ENCODE data around the gene OSTF1. TPM values are rescaled to one million over a fixed set of nuclear protein-coding genes. Genes with fewer than 3 reads are reported as not detected.

OSTF1 gene
- total RNA-seq, 1 donor from 2014 or later: 71.1 TPM

GRCh38 chr9:75105019-75105540 lies 16.8 kb downstream of the OSTF1 start:
- H3K36me3 ChIP-seq (ENCODE audit: control insufficient read depth, insufficient read depth, low read length): no peaks in the 10 kb centered on the region
- H3K27me3 ChIP-seq (ENCODE audit: control insufficient read depth, insufficient read depth, low read length): no peaks in the 10 kb centered on the region
- FAIRE-seq (no peak), DNase-seq (ENCODE audit: low read depth) (no peak)
- TF ChIP-seq, protein P1, sequence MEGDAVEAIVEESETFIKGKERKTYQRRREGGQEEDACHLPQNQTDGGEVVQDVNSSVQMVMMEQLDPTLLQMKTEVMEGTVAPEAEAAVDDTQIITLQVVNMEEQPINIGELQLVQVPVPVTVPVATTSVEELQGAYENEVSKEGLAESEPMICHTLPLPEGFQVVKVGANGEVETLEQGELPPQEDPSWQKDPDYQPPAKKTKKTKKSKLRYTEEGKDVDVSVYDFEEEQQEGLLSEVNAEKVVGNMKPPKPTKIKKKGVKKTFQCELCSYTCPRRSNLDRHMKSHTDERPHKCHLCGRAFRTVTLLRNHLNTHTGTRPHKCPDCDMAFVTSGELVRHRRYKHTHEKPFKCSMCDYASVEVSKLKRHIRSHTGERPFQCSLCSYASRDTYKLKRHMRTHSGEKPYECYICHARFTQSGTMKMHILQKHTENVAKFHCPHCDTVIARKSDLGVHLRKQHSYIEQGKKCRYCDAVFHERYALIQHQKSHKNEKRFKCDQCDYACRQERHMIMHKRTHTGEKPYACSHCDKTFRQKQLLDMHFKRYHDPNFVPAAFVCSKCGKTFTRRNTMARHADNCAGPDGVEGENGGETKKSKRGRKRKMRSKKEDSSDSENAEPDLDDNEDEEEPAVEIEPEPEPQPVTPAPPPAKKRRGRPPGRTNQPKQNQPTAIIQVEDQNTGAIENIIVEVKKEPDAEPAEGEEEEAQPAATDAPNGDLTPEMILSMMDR (IDR thresholded peaks at IDR 0.05; ENCODE audit: insufficient read depth, low read length, severe bottlenecking): no peak
- H3K4me3 ChIP-seq (ENCODE audit: low read depth, low read length): no peak overlapping the region

DNA sequence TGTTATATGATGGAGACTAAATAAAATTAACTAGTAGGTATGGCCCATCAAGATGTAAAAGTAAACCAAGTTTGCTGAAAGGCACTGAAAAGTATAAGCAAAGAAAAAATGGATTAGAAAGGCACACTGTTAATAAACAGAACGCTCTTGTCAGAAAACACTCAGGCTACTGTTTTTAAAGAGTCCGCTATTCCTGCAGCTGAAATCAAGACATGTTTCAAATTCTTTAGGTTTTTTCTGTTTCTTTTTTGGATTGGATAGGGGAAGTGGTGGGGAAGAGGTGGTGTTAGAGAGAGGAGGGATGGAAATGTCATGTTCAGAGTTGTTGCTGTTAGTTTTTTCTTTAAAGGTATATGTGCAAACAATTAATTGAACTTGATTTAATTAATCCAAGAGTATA lies 17.5 kb downstream of the OSTF1 start:
- Histone ChIP-seq H3K4me3 (ENCODE audit: low read depth, low read length) (no peak overlapping the region), H3K27me3 (ENCODE audit: control insufficient read depth, insufficient read depth, low read length) (no peaks in the 10 kb centered on the region), H3K36me3 (ENCODE audit: control insufficient read depth, insufficient read depth, low read length) (no peaks in the 10 kb centered on the region)
- DNase-seq (ENCODE audit: low read depth): no peak
- no peak for FAIRE-seq
- TF ChIP-seq, protein P1 (IDR thresholded peaks at IDR 0.05; ENCODE audit: insufficient read depth, low read length, severe bottlenecking): no peak

GRCh38 chr9:75106857-75107256 lies 18.5 kb downstream of the OSTF1 start:
- no peaks in the 10 kb centered on the region for H3K27me3 ChIP-seq (ENCODE audit: control insufficient read depth, insufficient read depth, low read length)
- H3K36me3 ChIP-seq (ENCODE audit: control insufficient read depth, insufficient read depth, low read length): no peaks in the 10 kb centered on the region
- H3K4me3 ChIP-seq (ENCODE audit: low read depth, low read length): no peak overlapping the region
- TF ChIP-seq, protein P1 (IDR thresholded peaks at IDR 0.05; ENCODE audit: insufficient read depth, low read length, severe bottlenecking): no peak
- no peak for FAIRE-seq
- DNase-seq (ENCODE audit: low read depth): no peak

GRCh38 chr9:75108571-75108970 lies 20.3 kb downstream of the OSTF1 start:
- Histone ChIP-seq H3K4me3 (ENCODE audit: low read depth, low read length) (no peak overlapping the region), H3K36me3 (ENCODE audit: control insufficient read depth, insufficient read depth, low read length) (no peaks in the 10 kb centered on the region), H3K27me3 (ENCODE audit: control insufficient read depth, insufficient read depth, low read length) (no peaks in the 10 kb centered on the region)
- FAIRE-seq: no peak
- TF ChIP-seq, protein P1 (IDR thresholded peaks at IDR 0.05; ENCODE audit: insufficient read depth, low read length, severe bottlenecking): no peak
- no peak for DNase-seq (ENCODE audit: low read depth)

DNA sequence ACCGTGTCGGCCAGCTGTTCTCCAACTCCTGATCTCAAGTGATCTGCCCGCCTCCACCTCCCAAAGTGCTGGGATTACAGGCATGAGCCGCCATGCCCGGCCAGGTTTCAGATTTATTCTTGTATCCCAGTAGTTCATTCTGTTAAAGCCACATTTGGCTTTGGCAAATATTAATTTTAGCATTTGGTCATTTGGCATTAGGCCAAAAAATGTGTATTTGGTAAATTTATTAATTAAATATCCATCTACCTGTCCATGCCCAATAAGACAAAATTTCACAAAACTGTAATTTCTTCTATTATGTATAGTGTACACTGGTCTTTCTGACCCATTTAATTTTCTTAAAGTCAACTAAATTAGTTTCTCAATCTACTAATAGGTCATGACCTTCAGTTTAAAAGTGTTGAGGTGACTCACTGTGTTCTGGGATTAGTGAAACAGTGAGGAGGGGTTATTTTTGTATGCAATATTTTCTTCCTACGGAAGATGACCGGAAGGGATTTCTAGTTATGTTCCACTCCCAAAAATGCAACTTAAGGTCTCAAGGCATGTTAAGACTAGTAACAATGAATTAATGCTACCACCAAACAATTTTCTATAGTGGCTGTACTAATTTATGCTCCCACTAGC lies 21.0 kb downstream of the OSTF1 start:
- no peaks in the 10 kb centered on the region for H3K27me3 ChIP-seq (ENCODE audit: control insufficient read depth, insufficient read depth, low read length)
- peak; percentile 39 for DNase-seq (ENCODE audit: low read depth)
- no peak for FAIRE-seq
- no peaks in the 10 kb centered on the region for H3K36me3 ChIP-seq (ENCODE audit: control insufficient read depth, insufficient read depth, low read length)
- H3K4me3 ChIP-seq (ENCODE audit: low read depth, low read length): no peak overlapping the region
- TF ChIP-seq, protein P1 (IDR thresholded peaks at IDR 0.05; ENCODE audit: insufficient read depth, low read length, severe bottlenecking): no peak

Data from bronchial epithelial cell (primary cell).